K562 treated with DMSO at 1 percent for 48 hours (cell line): Measurements from ENCODE around the gene PKP4. TPM values are rescaled to one million over a fixed set of nuclear protein-coding genes. Genes with fewer than 3 reads are reported as not detected.

Experiments
- total RNA-seq: library from RNA; unstranded; fragments of 300-600 nt; gene quantifications from 2 replicates; pipeline ENCODE4 v1.2.3, GENCODE V29; 2022; ENCODE audit warnings: low replicate concordance; ENCODE audit errors: extremely low read depth

PKP4 gene
- not detected in 2 replicates for total RNA-seq

GRCh38 chr2:158456309-158457066, at the start of gene PKP4, which contains the start of gene CCDC148:
Gene PKP4 (plus strand): TSS chr2:158456952. CDS start chr2:158533185, 76,233 bp downstream.
Gene CCDC148 (minus strand): TSS chr2:158456753. CDS start chr2:158456439, 314 bp downstream.

Other genes starting within 250 kb of the PKP4 start
- not detected in 2 replicates for gene CCDC148, start 199 bp upstream of the PKP4 start, total RNA-seq